ENCODE measurements around the gene MRPL50.

MRPL50 gene

DNA sequence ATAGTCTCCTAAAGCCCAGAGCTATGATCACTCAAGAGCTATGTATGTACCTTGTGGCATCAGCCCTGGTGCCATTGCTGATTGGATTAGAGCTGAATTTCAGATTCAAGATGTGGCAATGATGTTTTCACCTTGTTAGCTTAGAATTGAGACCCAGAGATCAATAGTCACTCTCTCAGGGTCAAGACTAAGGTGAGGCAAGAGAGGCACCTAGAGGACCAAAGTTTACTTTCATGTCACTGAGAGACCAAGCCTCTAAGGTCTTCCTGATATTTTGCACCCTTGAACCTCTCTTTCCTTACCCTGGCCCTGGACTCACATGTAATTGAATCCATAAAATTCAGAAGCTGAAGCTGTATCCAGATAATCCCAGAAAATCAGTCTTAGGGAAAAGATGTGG lies 56.5 kb downstream of the MRPL50 start:
- no peak for FAIRE-seq

More for the DNA sequence above, 56.5 kb downstream of the MRPL50 start:
- DNase-seq (ENCODE audit: low spot score) = no peak

All from urothelium cell line (cell line).